Measurements from ENCODE around the gene TMEM184B. TPM values are rescaled to one million over a fixed set of nuclear protein-coding genes. Genes with fewer than 3 reads are reported as not detected.

Gene TMEM184B
- total RNA-seq, 4 donors from 2014 or later: 25.4 to 40.7 (median 31.2) TPM

DNA sequence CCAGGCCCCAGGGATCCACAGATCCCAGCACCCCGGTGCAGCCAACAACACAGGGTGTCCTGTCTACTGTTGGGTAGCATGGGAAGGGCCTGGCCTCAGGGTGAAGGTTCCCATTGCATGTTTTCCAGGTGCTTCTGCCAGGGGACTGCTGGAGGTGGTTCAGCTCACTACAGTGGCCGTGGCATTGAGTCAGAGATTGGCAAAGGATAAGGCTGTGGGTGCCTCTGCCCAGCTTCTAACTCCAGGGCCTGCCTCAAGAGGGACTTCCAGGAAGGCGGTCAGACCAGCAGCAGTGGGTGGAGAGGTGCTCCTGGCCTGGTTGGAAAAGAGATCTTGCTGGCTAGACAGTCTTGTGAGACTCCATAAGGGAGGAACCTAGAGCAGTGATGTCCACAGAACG, 23.6 kb upstream of the TMEM184B start:
- no peaks in the 10 kb centered on the region for H3K9me3 ChIP-seq
- peaks cover 0 to 94% of the 10 kb centered on the region in 2 donors for H3K36me3 ChIP-seq
- H3K27me3 ChIP-seq: no peaks in the 10 kb centered on the region
- no peak overlapping the region for H3K4me3 ChIP-seq
- H3K4me1 ChIP-seq: peaks cover 21 to 23% of the 10 kb centered on the region in 2 donors
- H3K27ac ChIP-seq: peak overlapping the region; percentile 38 to 71 (median 57)
- in situ Hi-C loops (cut with MboI; ENCODE audit: low sequenced_read_pairs in 4 of 4): no loop called here
- DNase-seq: no peak
- TF ChIP-seq POLR2A (IDR thresholded peaks at IDR 0.05): no peak
- TF ChIP-seq, protein P1, sequence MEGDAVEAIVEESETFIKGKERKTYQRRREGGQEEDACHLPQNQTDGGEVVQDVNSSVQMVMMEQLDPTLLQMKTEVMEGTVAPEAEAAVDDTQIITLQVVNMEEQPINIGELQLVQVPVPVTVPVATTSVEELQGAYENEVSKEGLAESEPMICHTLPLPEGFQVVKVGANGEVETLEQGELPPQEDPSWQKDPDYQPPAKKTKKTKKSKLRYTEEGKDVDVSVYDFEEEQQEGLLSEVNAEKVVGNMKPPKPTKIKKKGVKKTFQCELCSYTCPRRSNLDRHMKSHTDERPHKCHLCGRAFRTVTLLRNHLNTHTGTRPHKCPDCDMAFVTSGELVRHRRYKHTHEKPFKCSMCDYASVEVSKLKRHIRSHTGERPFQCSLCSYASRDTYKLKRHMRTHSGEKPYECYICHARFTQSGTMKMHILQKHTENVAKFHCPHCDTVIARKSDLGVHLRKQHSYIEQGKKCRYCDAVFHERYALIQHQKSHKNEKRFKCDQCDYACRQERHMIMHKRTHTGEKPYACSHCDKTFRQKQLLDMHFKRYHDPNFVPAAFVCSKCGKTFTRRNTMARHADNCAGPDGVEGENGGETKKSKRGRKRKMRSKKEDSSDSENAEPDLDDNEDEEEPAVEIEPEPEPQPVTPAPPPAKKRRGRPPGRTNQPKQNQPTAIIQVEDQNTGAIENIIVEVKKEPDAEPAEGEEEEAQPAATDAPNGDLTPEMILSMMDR (IDR thresholded peaks at IDR 0.05 in 4 of 5, conservative IDR thresholded peaks at IDR 0.05 in 1 of 5): no peak
- peak in 1 of 2 donors; percentile 33 for ATAC-seq
- intact Hi-C loops (cut with DNase I; ENCODE audit: low total_unique reads): loop anchor here (5.0 kb wide), 1 partner anchor 56 kb away; no protein-coding TSS in a partner anchor

DNA sequence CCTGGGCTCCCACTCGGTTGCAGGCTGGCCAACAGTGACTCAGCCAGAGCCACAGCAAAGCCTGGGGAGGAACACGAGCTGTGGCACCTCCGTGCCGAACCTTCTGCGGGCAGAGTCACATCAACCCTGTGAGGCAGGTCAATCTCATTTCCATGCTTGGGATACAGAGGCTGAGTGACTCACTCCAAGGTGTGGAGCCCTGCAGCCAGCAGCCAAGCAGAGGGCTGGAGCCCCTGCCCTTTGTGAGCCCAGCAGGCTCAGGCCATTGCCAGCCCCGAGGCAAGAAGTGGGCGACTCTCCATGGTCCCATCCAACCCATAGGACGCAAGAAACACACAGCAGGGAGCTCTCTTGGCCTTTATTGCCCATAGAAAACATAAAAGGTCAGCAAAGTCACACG, 23.1 kb upstream of the TMEM184B start:
- ATAC-seq (no peak), DNase-seq (no peak)
- intact Hi-C loops (cut with DNase I; ENCODE audit: low total_unique reads) (loop anchor here (5.0 kb wide), 1 partner anchor 56 kb away; no protein-coding TSS in a partner anchor), in situ Hi-C loops (cut with MboI; ENCODE audit: low sequenced_read_pairs in 4 of 4) (no loop called here)
- Histone ChIP-seq H3K4me3 (no peak overlapping the region), H3K4me1 (peaks cover 21 to 23% of the 10 kb centered on the region in 2 donors), H3K27ac (peak overlapping the region; percentile 38 to 71 (median 57)), H3K9me3 (no peaks in the 10 kb centered on the region), H3K36me3 (peaks cover 0 to 88% of the 10 kb centered on the region in 2 donors), H3K27me3 (no peaks in the 10 kb centered on the region)
- TF ChIP-seq POLR2A (IDR thresholded peaks at IDR 0.05): no peak
- TF ChIP-seq, protein P1 (IDR thresholded peaks at IDR 0.05 in 4 of 5, conservative IDR thresholded peaks at IDR 0.05 in 1 of 5): no peak

- Histone ChIP-seq H3K4me1 (peaks cover 17 to 22% of the 10 kb centered on the region in 2 donors), H3K27me3 (no peaks in the 10 kb centered on the region), H3K27ac (peak overlapping the region; percentile 17 to 72 (median 70)), H3K9me3 (no peaks in the 10 kb centered on the region), H3K36me3 (peaks cover 0 to 85% of the 10 kb centered on the region in 2 donors), H3K4me3 (no peak overlapping the region)
- no peak for DNase-seq
- no peak for TF ChIP-seq POLR2A (IDR thresholded peaks at IDR 0.05)
- TF ChIP-seq, protein P1 (IDR thresholded peaks at IDR 0.05 in 4 of 5, conservative IDR thresholded peaks at IDR 0.05 in 1 of 5): no peak
- in situ Hi-C loops (cut with MboI; ENCODE audit: low sequenced_read_pairs in 4 of 4) (no loop called here), intact Hi-C loops (cut with DNase I; ENCODE audit: low total_unique reads) (loop anchor here (5.0 kb wide), 1 partner anchor 57 kb away; no protein-coding TSS in a partner anchor)
- ATAC-seq: no peak
These were observed 22.5 kb upstream of the TMEM184B start for GRCh38 chr22:38295339-38295738.

- peaks cover 0 to 84% of the 10 kb centered on the region in 2 donors for H3K36me3 ChIP-seq
- no peak for DNase-seq
- no peaks in the 10 kb centered on the region for H3K27me3 ChIP-seq
- H3K9me3 ChIP-seq: no peaks in the 10 kb centered on the region
- TF ChIP-seq, protein P1 (IDR thresholded peaks at IDR 0.05 in 4 of 5, conservative IDR thresholded peaks at IDR 0.05 in 1 of 5): no peak
- no peak for TF ChIP-seq POLR2A (IDR thresholded peaks at IDR 0.05)
- intact Hi-C loops (cut with DNase I; ENCODE audit: low total_unique reads): no loop called here
- no peak for ATAC-seq
- H3K4me3 ChIP-seq: no peak overlapping the region
- in situ Hi-C loops (cut with MboI; ENCODE audit: low sequenced_read_pairs in 4 of 4): no loop called here
- peak overlapping the region; percentile 61 to 72 (median 70) for H3K27ac ChIP-seq
- peaks cover 7 to 12% of the 10 kb centered on the region in 2 donors for H3K4me1 ChIP-seq
These were observed 21.4 kb upstream of the TMEM184B start for GRCh38 chr22:38294193-38294592.

DNA sequence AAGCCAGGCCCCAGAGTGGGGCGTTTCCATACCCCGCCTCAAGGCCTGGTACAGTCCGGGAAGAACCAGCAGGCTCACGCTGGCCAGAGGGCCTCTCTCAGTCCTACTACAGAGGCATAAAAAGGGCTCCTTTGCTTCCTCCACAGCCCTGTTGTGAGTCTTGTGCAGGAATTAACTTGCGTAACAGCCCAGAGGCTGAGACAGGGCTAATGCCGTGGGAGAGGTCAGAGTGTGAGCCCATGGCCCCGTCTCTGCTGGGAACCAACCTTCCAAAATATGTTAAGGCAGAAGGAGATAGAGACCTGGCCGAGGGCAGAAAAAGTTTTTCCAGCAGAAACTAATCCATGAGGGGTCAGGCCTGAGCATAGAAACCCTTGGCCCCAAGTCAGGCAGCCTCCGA, 19.9 kb upstream of the TMEM184B start:
- ATAC-seq (peak in 1 of 2 donors; percentile 43), DNase-seq (no peak)
- no peaks in the 10 kb centered on the region for H3K9me3 ChIP-seq
- TF ChIP-seq POLR2A (IDR thresholded peaks at IDR 0.05): no peak
- TF ChIP-seq, protein P1 (IDR thresholded peaks at IDR 0.05 in 4 of 5, conservative IDR thresholded peaks at IDR 0.05 in 1 of 5): no peak
- no peak overlapping the region for H3K4me3 ChIP-seq
- peak overlapping the region; percentile 61 to 72 (median 70) for H3K27ac ChIP-seq
- in situ Hi-C loops (cut with MboI; ENCODE audit: low sequenced_read_pairs in 4 of 4) (no loop called here), intact Hi-C loops (cut with DNase I; ENCODE audit: low total_unique reads) (no loop called here)
- peaks cover 0 to 76% of the 10 kb centered on the region in 2 donors for H3K36me3 ChIP-seq
- H3K4me1 ChIP-seq: peaks cover 7 to 9% of the 10 kb centered on the region in 2 donors
- no peaks in the 10 kb centered on the region for H3K27me3 ChIP-seq

All from gastrocnemius medialis (tissue), 4 donors.